ENCODE results near the gene LGALS7B.
"Not testable (repeated sequence)": the region's sequence is repeated elsewhere in the genome, so short reads cannot be mapped to it uniquely, and the experiment has no call there.

LGALS7B gene

GRCh38 chr19:38788478-38789243, at the start of gene LGALS7B:
Gene LGALS7B (plus strand): TSS chr19:38789200. CDS start chr19:38789227, 27 bp downstream.
- DNase-seq = no peak

GRCh38 chr19:38739440-38740256, 49.4 kb upstream of the LGALS7B start:
- peak; percentile 28 for DNase-seq

- DNase-seq = no peak
Measured at GRCh38 chr19:38740257-38740592, 48.8 kb upstream of the LGALS7B start.

- no peak for DNase-seq
Measured at GRCh38 chr19:38740932-38741331, 48.1 kb upstream of the LGALS7B start.

GRCh38 chr19:38741670-38742069, 47.3 kb upstream of the LGALS7B start:
- DNase-seq = no peak

- no peak for DNase-seq
Measured at GRCh38 chr19:38742296-38742695, 46.7 kb upstream of the LGALS7B start.

- no peak for DNase-seq
Measured at GRCh38 chr19:38742906-38743305, 46.1 kb upstream of the LGALS7B start.

GRCh38 chr19:38743394-38744297, 45.4 kb upstream of the LGALS7B start:
- DNase-seq = no peak

GRCh38 chr19:38744298-38744681, 44.7 kb upstream of the LGALS7B start, which contains the start of gene CAPN12:
Gene CAPN12 (minus strand): TSS chr19:38744474. CDS start chr19:38744165, 309 bp downstream.
- no peak for DNase-seq

GRCh38 chr19:38744874-38745273, 44.1 kb upstream of the LGALS7B start:
- no peak for DNase-seq

- no peak for DNase-seq
Measured at GRCh38 chr19:38745316-38745715, 43.7 kb upstream of the LGALS7B start.

GRCh38 chr19:38753783-38754182, 35.2 kb upstream of the LGALS7B start:
- not testable (repeated sequence) for DNase-seq

- DNase-seq = not testable (repeated sequence)
Measured at GRCh38 chr19:38754196-38754595, 34.8 kb upstream of the LGALS7B start.

- no peak for DNase-seq
Measured at GRCh38 chr19:38759590-38760003, 29.4 kb upstream of the LGALS7B start.

GRCh38 chr19:38760805-38761517, 28.0 kb upstream of the LGALS7B start:
- DNase-seq = not testable (repeated sequence)

- DNase-seq = not testable (repeated sequence)
Measured at GRCh38 chr19:38761884-38762389, 27.1 kb upstream of the LGALS7B start.

- DNase-seq = no peak
Measured at GRCh38 chr19:38763795-38764220, 25.2 kb upstream of the LGALS7B start.

- no peak for DNase-seq
Measured at GRCh38 chr19:38765214-38765613, 23.8 kb upstream of the LGALS7B start.

GRCh38 chr19:38766276-38767047, 22.5 kb upstream of the LGALS7B start:
- DNase-seq = no peak

- peak; percentile 93 for DNase-seq
Measured at GRCh38 chr19:38769635-38770211, 19.3 kb upstream of the LGALS7B start.

All from activated CD4-positive, alpha-beta T cell treated with anti-CD3 and anti-CD28 coated beads for 48 hours (primary cell).